Skin of body (tissue), 1 donor: ENCODE measurements around the gene GLYATL1B. TPM values are rescaled to one million over a fixed set of nuclear protein-coding genes. Genes with fewer than 3 reads are reported as not detected.

ENCODE experiments used
- total RNA-seq: library from RNA; depleted of rRNA; stranded (reverse); fragments of >200 nt; gene quantifications from one replicate; pipeline ENCODE4 v1.2.3, GENCODE V29; 2014

GLYATL1B gene
- total RNA-seq, 1 donor from 2014 or later = not detected

Other genes with a start within 250 kb of the GLYATL1B start
- 2.8 TPM for gene GLYATL2, start 241.6 kb upstream of the GLYATL1B start, total RNA-seq
- gene GLYATL1, start 146.8 kb upstream of the GLYATL1B start, total RNA-seq = 0.79 TPM
- 10.3 TPM for gene FAM111B, start 20.9 kb downstream of the GLYATL1B start, total RNA-seq
- 46.8 TPM for gene FAM111A, start 56.5 kb downstream of the GLYATL1B start, total RNA-seq
- gene DTX4, start 85.8 kb downstream of the GLYATL1B start, total RNA-seq = 14.3 TPM
- 19.8 TPM for gene MPEG1, start 126.6 kb downstream of the GLYATL1B start, total RNA-seq